GM21619 (cell line): ENCODE data around the gene TFCP2.

Experiments
- ATAC-seq: cut with Tn5 transposase; IDR thresholded peaks from one replicate; pipeline ENCODE4 v1.9.1; 2021; ENCODE audit not compliant: unreplicated experiment

TFCP2 gene

DNA sequence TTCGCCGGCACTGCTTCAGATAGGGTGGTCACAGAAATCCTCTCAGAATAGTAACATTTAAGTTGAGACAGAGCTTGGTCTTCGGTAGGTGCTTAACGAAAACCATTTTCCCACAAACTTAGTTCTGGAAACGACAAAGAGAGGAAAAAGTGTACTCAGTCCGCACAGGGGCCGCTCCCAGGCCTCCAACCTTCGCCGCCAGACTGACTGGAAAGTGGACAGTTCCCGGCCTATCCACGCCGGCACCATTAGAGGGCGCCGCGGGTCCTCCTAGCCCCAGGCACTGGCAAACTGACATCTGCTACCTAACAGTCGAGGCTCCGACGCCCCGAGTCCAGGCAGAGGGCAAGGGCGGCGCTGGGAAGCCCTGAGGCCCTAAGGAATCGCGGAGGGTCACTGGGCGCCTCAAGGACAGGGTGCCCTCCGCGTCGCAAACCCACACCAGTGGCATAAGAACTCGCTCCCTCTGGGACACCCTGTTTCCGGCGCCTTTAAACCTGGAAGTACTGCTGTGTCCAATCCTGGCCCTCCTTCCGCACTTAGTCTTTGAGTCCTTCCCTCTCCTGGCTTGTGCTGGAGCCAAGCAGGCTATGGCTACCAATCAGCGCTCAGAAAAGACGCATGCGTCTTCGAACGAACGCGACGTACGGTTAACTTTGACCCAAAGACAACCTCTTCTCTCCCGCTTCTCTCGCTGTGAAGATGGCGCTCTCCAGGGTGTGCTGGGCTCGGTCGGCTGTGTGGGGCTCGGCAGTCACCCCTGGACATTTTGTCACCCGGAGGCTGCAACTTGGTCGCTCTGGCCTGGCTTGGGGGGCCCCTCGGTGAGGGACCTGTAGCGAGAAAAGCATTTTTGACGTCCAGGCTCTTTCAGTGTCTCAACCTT, 125.0 kb downstream of the TFCP2 start, which contains the start of gene LETMD1:
Gene LETMD1 (plus strand): TSS at position 673 of the 886 bp plus-strand sequence. CDS start 30 bp downstream, at position 703.
- ATAC-seq, result peak; percentile 94
